AG09309 (cell line): ENCODE results near the gene GATA1.
"Not testable (repeated sequence)": the region's sequence is repeated elsewhere in the genome, so short reads cannot be mapped to it uniquely, and the experiment has no call there.

Experiments
- DNase-seq: peaks from one replicate; pipeline ENCODE4 v3.0.0-alpha.2; 2010; ENCODE audit warnings: low read depth
- H3K4me3 ChIP-seq: 2 replicates; pipeline ENCODE4 v1.5.1; 2011; ENCODE audit warnings: mild to moderate bottlenecking, low read depth, low read length, moderate library complexity; ENCODE audit not compliant: control insufficient read depth
- CTCF ChIP-seq: IDR thresholded peaks from 2 replicates; pipeline ENCODE4 v1.5.1; 2011; ENCODE audit warnings: mild to moderate bottlenecking, low read depth, low read length, inconsistent platforms; ENCODE audit not compliant: insufficient read depth, control insufficient read depth; ENCODE audit errors: missing control alignments

Gene GATA1

GRCh38 chrX:48818866-48819265 lies 32.5 kb downstream of the GATA1 start:
- no peak overlapping the region for H3K4me3 ChIP-seq
- DNase-seq, result no peak
- TF ChIP-seq CTCF, result no peak

GRCh38 chrX:48819394-48819793 lies 33.0 kb downstream of the GATA1 start:
- H3K4me3 ChIP-seq, DNase-seq: not testable (repeated sequence)

- DNase-seq, result no peak
- no peak overlapping the region for H3K4me3 ChIP-seq
- TF ChIP-seq CTCF, result no peak
These were observed 36.7 kb downstream of the GATA1 start for GRCh38 chrX:48823053-48823452.

GRCh38 chrX:48824066-48824465 lies 37.7 kb downstream of the GATA1 start:
- no peak for TF ChIP-seq CTCF
- DNase-seq, result no peak
- no peak overlapping the region for H3K4me3 ChIP-seq

GRCh38 chrX:48826135-48826875 lies 39.9 kb downstream of the GATA1 start, which contains the start of gene ERAS:
ERAS (plus strand) TSS chrX:48826513; CDS start chrX:48829124, 2,611 bp downstream.
- no peak for DNase-seq
- TF ChIP-seq CTCF, result no peak
- no peak within 1 kb of the TSS for H3K4me3 ChIP-seq

- no peak overlapping the region for H3K4me3 ChIP-seq
- no peak for TF ChIP-seq CTCF
- no peak for DNase-seq
These were observed 40.7 kb downstream of the GATA1 start for GRCh38 chrX:48826876-48827653.

- DNase-seq, result no peak
- no peak for TF ChIP-seq CTCF
- no peak overlapping the region for H3K4me3 ChIP-seq
These were observed 41.2 kb downstream of the GATA1 start for GRCh38 chrX:48827654-48827968.
